ENCODE data around the gene C1QA. TPM values are rescaled to one million over a fixed set of nuclear protein-coding genes. Genes with fewer than 3 reads are reported as not detected.

The C1QA gene
- total and polyA plus RNA-seq, 2 of the 13 experiments (the other 11 are each of a cell fraction or from before 2014, with no cell fraction given), result not detected

GRCh38 chr1:22611530-22611947 lies 24.9 kb upstream of the C1QA start (continued):
- TF ChIP-seq ZNF781 (CRISPR knock-in tag; IDR thresholded peaks at IDR 0.05; ENCODE audit: borderline replicate concordance, not compliant biosample characterization) (peak; percentile 69), SP4 (CRISPR knock-in tag; IDR thresholded peaks at IDR 0.05) (no peak), ZNF790 (CRISPR knock-in tag; IDR thresholded peaks at IDR 0.05; ENCODE audit: borderline replicate concordance) (no peak; the same call in 1 of the 2 replicates), PBX3 (CRISPR knock-in tag; IDR thresholded peaks at IDR 0.05; ENCODE audit: borderline replicate concordance) (peak; percentile 70; the same call in 1 of the 2 replicates), ZNF205 (CRISPR knock-in tag; IDR thresholded peaks at IDR 0.05) (no peak), HNF1B (CRISPR knock-in tag; IDR thresholded peaks at IDR 0.05) (no peak), JUND (CRISPR knock-in tag; IDR thresholded peaks at IDR 0.05) (no peak), HOXA3 (CRISPR knock-in tag; IDR thresholded peaks at IDR 0.05) (peak; percentile 31; the same call in 1 of the 2 replicates), ZNF292 (CRISPR knock-in tag; IDR thresholded peaks at IDR 0.05; ENCODE audit: borderline replicate concordance, low read depth) (no peak), ZNF652 (CRISPR knock-in tag; IDR thresholded peaks at IDR 0.05; ENCODE audit: borderline replicate concordance, low read depth) (no peak), KAT2B (IDR thresholded peaks at IDR 0.05; ENCODE audit: borderline replicate concordance, low read depth, low read length) (no peak), MXD4 (CRISPR knock-in tag; IDR thresholded peaks at IDR 0.05) (peak; percentile 32; the same call in 1 of the 2 replicates), ZFX (CRISPR knock-in tag; IDR thresholded peaks at IDR 0.05; ENCODE audit: low read depth) (no peak), TCF12 (IDR thresholded peaks at IDR 0.05) (no peak), TCF12 (CRISPR knock-in tag; IDR thresholded peaks at IDR 0.05) (no peak), CSRNP1 (CRISPR knock-in tag; IDR thresholded peaks at IDR 0.05) (no peak), ZNF792 (CRISPR knock-in tag; IDR thresholded peaks at IDR 0.05) (peak; percentile 39; the same call in 1 of the 2 replicates), FOXK1 (CRISPR knock-in tag; IDR thresholded peaks at IDR 0.05; ENCODE audit: borderline replicate concordance, low read depth) (peak; percentile 48; the same call in 1 of the 2 replicates), RXRB (CRISPR knock-in tag; IDR thresholded peaks at IDR 0.05; ENCODE audit: borderline replicate concordance) (peak; percentile 39), ZNF468 (CRISPR knock-in tag; IDR thresholded peaks at IDR 0.05) (no peak), PRPF4 (IDR thresholded peaks at IDR 0.05; ENCODE audit: low read depth, low read length, poor library complexity, severe bottlenecking) (no peak), GABPA (IDR thresholded peaks at IDR 0.05; ENCODE audit: low read depth, low read length) (no peak), GABPA (CRISPR knock-in tag; IDR thresholded peaks at IDR 0.05; ENCODE audit: low read depth) (no peak), HDAC2 (CRISPR knock-in tag; IDR thresholded peaks at IDR 0.05) (peak; percentile 75; the same call in 1 of the 2 replicates), ZNF256 (CRISPR knock-in tag; conservative IDR thresholded peaks at IDR 0.05) (0 out of 2 replicates have a peak, but pooled peaks have one; percentile 30)
- TF ChIP-seq, protein P1, sequence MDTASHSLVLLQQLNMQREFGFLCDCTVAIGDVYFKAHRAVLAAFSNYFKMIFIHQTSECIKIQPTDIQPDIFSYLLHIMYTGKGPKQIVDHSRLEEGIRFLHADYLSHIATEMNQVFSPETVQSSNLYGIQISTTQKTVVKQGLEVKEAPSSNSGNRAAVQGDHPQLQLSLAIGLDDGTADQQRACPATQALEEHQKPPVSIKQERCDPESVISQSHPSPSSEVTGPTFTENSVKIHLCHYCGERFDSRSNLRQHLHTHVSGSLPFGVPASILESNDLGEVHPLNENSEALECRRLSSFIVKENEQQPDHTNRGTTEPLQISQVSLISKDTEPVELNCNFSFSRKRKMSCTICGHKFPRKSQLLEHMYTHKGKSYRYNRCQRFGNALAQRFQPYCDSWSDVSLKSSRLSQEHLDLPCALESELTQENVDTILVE (CRISPR knock-in tag; IDR thresholded peaks at IDR 0.05), result no peak

Data from HepG2 (cell line).